Measurements from ENCODE around the gene ARHGEF10L. TPM values are rescaled to one million over a fixed set of nuclear protein-coding genes. Genes with fewer than 3 reads are reported as not detected.

Gene ARHGEF10L
- total RNA-seq, 1 donor from 2014 or later, result not detected

- Mint-ChIP-seq H3K9me3 (no peaks in the 10 kb centered on the region), H3K4me1 (ENCODE audit: low read depth) (no peaks in the 10 kb centered on the region), H3K4me3 (no peak overlapping the region), H3K36me3 (ENCODE audit: low read depth) (no peaks in the 10 kb centered on the region), H3K27ac (no peak overlapping the region), H3K27me3 (ENCODE audit: insufficient read depth) (no peaks in the 10 kb centered on the region)
- intact Hi-C loops (cut with micrococcal nuclease), result no loop called here
- no peak for DNase-seq (ENCODE audit: low spot score)
Observed at GRCh38 chr1:17653728-17654351, 114.3 kb downstream of the ARHGEF10L start.

- intact Hi-C loops (cut with micrococcal nuclease), result no loop called here
- Mint-ChIP-seq H3K27me3 (ENCODE audit: insufficient read depth) (no peaks in the 10 kb centered on the region), H3K27ac (no peak overlapping the region), H3K4me3 (no peak overlapping the region), H3K9me3 (no peaks in the 10 kb centered on the region), H3K4me1 (ENCODE audit: low read depth) (no peaks in the 10 kb centered on the region), H3K36me3 (ENCODE audit: low read depth) (no peaks in the 10 kb centered on the region)
- no peak for DNase-seq (ENCODE audit: low spot score)
Observed at GRCh38 chr1:17654519-17654918, 115.0 kb downstream of the ARHGEF10L start.

- H3K4me3 Mint-ChIP-seq, result no peak overlapping the region
- H3K27ac Mint-ChIP-seq, result no peak overlapping the region
- no peak for DNase-seq (ENCODE audit: low spot score)
- intact Hi-C loops (cut with micrococcal nuclease), result no loop called here
- no peaks in the 10 kb centered on the region for H3K4me1 Mint-ChIP-seq (ENCODE audit: low read depth)
- H3K27me3 Mint-ChIP-seq (ENCODE audit: insufficient read depth), result no peaks in the 10 kb centered on the region
- H3K36me3 Mint-ChIP-seq (ENCODE audit: low read depth), result no peaks in the 10 kb centered on the region
- no peaks in the 10 kb centered on the region for H3K9me3 Mint-ChIP-seq
Observed at GRCh38 chr1:17655169-17655568, 115.7 kb downstream of the ARHGEF10L start.

GRCh38 chr1:17655922-17656321 is 116.4 kb downstream of the ARHGEF10L start:
- Mint-ChIP-seq H3K4me3 (no peak overlapping the region), H3K27ac (no peak overlapping the region), H3K36me3 (ENCODE audit: low read depth) (no peaks in the 10 kb centered on the region), H3K27me3 (ENCODE audit: insufficient read depth) (no peaks in the 10 kb centered on the region), H3K4me1 (ENCODE audit: low read depth) (no peaks in the 10 kb centered on the region), H3K9me3 (no peaks in the 10 kb centered on the region)
- intact Hi-C loops (cut with micrococcal nuclease), result no loop called here
- DNase-seq (ENCODE audit: low spot score), result no peak

- no peaks in the 10 kb centered on the region for H3K4me1 Mint-ChIP-seq (ENCODE audit: low read depth)
- intact Hi-C loops (cut with micrococcal nuclease), result no loop called here
- H3K36me3 Mint-ChIP-seq (ENCODE audit: low read depth), result no peaks in the 10 kb centered on the region
- no peak overlapping the region for H3K27ac Mint-ChIP-seq
- no peaks in the 10 kb centered on the region for H3K27me3 Mint-ChIP-seq (ENCODE audit: insufficient read depth)
- no peak for DNase-seq (ENCODE audit: low spot score)
- H3K9me3 Mint-ChIP-seq, result no peaks in the 10 kb centered on the region
- H3K4me3 Mint-ChIP-seq, result no peak overlapping the region
Observed at GRCh38 chr1:17657436-17657835, 117.9 kb downstream of the ARHGEF10L start.

GRCh38 chr1:17658837-17659236 is 119.3 kb downstream of the ARHGEF10L start:
- Mint-ChIP-seq H3K27ac (no peak overlapping the region), H3K27me3 (ENCODE audit: insufficient read depth) (no peaks in the 10 kb centered on the region), H3K4me1 (ENCODE audit: low read depth) (no peaks in the 10 kb centered on the region), H3K36me3 (ENCODE audit: low read depth) (no peaks in the 10 kb centered on the region), H3K9me3 (no peaks in the 10 kb centered on the region), H3K4me3 (no peak overlapping the region)
- intact Hi-C loops (cut with micrococcal nuclease), result no loop called here
- DNase-seq (ENCODE audit: low spot score), result no peak

- no peaks in the 10 kb centered on the region for H3K36me3 Mint-ChIP-seq (ENCODE audit: low read depth)
- no peak overlapping the region for H3K27ac Mint-ChIP-seq
- H3K27me3 Mint-ChIP-seq (ENCODE audit: insufficient read depth), result no peaks in the 10 kb centered on the region
- H3K4me1 Mint-ChIP-seq (ENCODE audit: low read depth), result no peaks in the 10 kb centered on the region
- no peak overlapping the region for H3K4me3 Mint-ChIP-seq
- H3K9me3 Mint-ChIP-seq, result no peaks in the 10 kb centered on the region
- peak; percentile 17 for DNase-seq (ENCODE audit: low spot score)
- intact Hi-C loops (cut with micrococcal nuclease), result loop anchor here (5.0 kb wide), 1 partner anchor 921 kb away; no protein-coding TSS in a partner anchor
Observed at GRCh38 chr1:17661546-17662157, 122.2 kb downstream of the ARHGEF10L start.

GRCh38 chr1:17662296-17662695 is 122.8 kb downstream of the ARHGEF10L start:
- no peaks in the 10 kb centered on the region for H3K27me3 Mint-ChIP-seq (ENCODE audit: insufficient read depth)
- H3K4me1 Mint-ChIP-seq (ENCODE audit: low read depth), result no peaks in the 10 kb centered on the region
- no peaks in the 10 kb centered on the region for H3K9me3 Mint-ChIP-seq
- no peak for DNase-seq (ENCODE audit: low spot score)
- no peaks in the 10 kb centered on the region for H3K36me3 Mint-ChIP-seq (ENCODE audit: low read depth)
- H3K27ac Mint-ChIP-seq, result no peak overlapping the region
- intact Hi-C loops (cut with micrococcal nuclease), result loop anchor here (5.0 kb wide), 1 partner anchor 920 kb away; no protein-coding TSS in a partner anchor
- no peak overlapping the region for H3K4me3 Mint-ChIP-seq

- DNase-seq (ENCODE audit: low spot score), result no peak
- no peak overlapping the region for H3K4me3 Mint-ChIP-seq
- no peaks in the 10 kb centered on the region for H3K4me1 Mint-ChIP-seq (ENCODE audit: low read depth)
- no peaks in the 10 kb centered on the region for H3K9me3 Mint-ChIP-seq
- H3K36me3 Mint-ChIP-seq (ENCODE audit: low read depth), result no peaks in the 10 kb centered on the region
- intact Hi-C loops (cut with micrococcal nuclease), result loop anchor here (5.0 kb wide), 1 partner anchor 920 kb away; no protein-coding TSS in a partner anchor
- H3K27me3 Mint-ChIP-seq (ENCODE audit: insufficient read depth), result no peaks in the 10 kb centered on the region
- no peak overlapping the region for H3K27ac Mint-ChIP-seq
Observed at GRCh38 chr1:17662786-17663185, 123.3 kb downstream of the ARHGEF10L start.

- no peak for DNase-seq (ENCODE audit: low spot score)
- H3K9me3 Mint-ChIP-seq, result no peaks in the 10 kb centered on the region
Observed at GRCh38 chr1:17663646-17664045, 124.1 kb downstream of the ARHGEF10L start.

GRCh38 chr1:17664322-17664721 is 124.8 kb downstream of the ARHGEF10L start:
- Mint-ChIP-seq H3K4me3 (no peak overlapping the region), H3K27me3 (ENCODE audit: insufficient read depth) (no peaks in the 10 kb centered on the region), H3K9me3 (no peaks in the 10 kb centered on the region), H3K36me3 (ENCODE audit: low read depth) (no peaks in the 10 kb centered on the region), H3K27ac (no peak overlapping the region), H3K4me1 (ENCODE audit: low read depth) (no peaks in the 10 kb centered on the region)
- DNase-seq (ENCODE audit: low spot score), result no peak
- intact Hi-C loops (cut with micrococcal nuclease), result loop anchor here (5.0 kb wide), 1 partner anchor 918 kb away; no protein-coding TSS in a partner anchor

More at GRCh38 chr1:17663646-17664045, 124.1 kb downstream of the ARHGEF10L start:
- intact Hi-C loops (cut with micrococcal nuclease), result loop anchor here (5.0 kb wide), 1 partner anchor 919 kb away; no protein-coding TSS in a partner anchor
- no peaks in the 10 kb centered on the region for H3K36me3 Mint-ChIP-seq (ENCODE audit: low read depth)
- H3K27me3 Mint-ChIP-seq (ENCODE audit: insufficient read depth), result no peaks in the 10 kb centered on the region
- no peak overlapping the region for H3K27ac Mint-ChIP-seq
- no peaks in the 10 kb centered on the region for H3K4me1 Mint-ChIP-seq (ENCODE audit: low read depth)
- no peak overlapping the region for H3K4me3 Mint-ChIP-seq

- Mint-ChIP-seq H3K27ac (no peak overlapping the region), H3K27me3 (ENCODE audit: insufficient read depth) (no peaks in the 10 kb centered on the region), H3K4me1 (ENCODE audit: low read depth) (no peaks in the 10 kb centered on the region), H3K9me3 (no peaks in the 10 kb centered on the region), H3K4me3 (no peak overlapping the region), H3K36me3 (ENCODE audit: low read depth) (no peaks in the 10 kb centered on the region)
- DNase-seq (ENCODE audit: low spot score), result no peak
- intact Hi-C loops (cut with micrococcal nuclease), result no loop called here
Observed at GRCh38 chr1:17665054-17665453, 125.6 kb downstream of the ARHGEF10L start.

GRCh38 chr1:17665950-17666720 is 126.6 kb downstream of the ARHGEF10L start:
- Mint-ChIP-seq H3K4me3 (no peak overlapping the region), H3K4me1 (ENCODE audit: low read depth) (no peaks in the 10 kb centered on the region), H3K9me3 (no peaks in the 10 kb centered on the region), H3K27me3 (ENCODE audit: insufficient read depth) (no peaks in the 10 kb centered on the region), H3K27ac (no peak overlapping the region), H3K36me3 (ENCODE audit: low read depth) (no peaks in the 10 kb centered on the region)
- intact Hi-C loops (cut with micrococcal nuclease), result no loop called here
- DNase-seq (ENCODE audit: low spot score), result no peak

All from activated T-helper 1 cell treated with anti-CD3 and anti-CD28 coated beads, Interleukin-12 subunit alpha, Interleukin-12 subunit beta, Interleukin-2, Interleukin-4 antibody, amounts not matched to agents 30 ng/mL and 10 ng/mL and 1 ng/mL, durations not matched to agents 14 hours and 24 hours and 36 hours (primary cell).